Fibroblast of skin of left biceps (primary cell): ENCODE data around the gene CEP128.

Experiments
- DNase-seq, 2 experiments: peaks; one replicate each; pipeline ENCODE4 v3.0.0-alpha.2; 2013; ENCODE audit warnings: low read depth in 2 of 2

CEP128 gene

GRCh38 chr14:80772504-80772903, 169.0 kb downstream of the CEP128 start:
- no peak for DNase-seq

- no peak for DNase-seq
Observed at GRCh38 chr14:80771201-80771600, 170.3 kb downstream of the CEP128 start.

GRCh38 chr14:80770114-80770908, 171.2 kb downstream of the CEP128 start:
- DNase-seq = no peak

- no peak for DNase-seq
Observed at GRCh38 chr14:80768646-80769045, 172.9 kb downstream of the CEP128 start.

- DNase-seq = no peak
Observed at GRCh38 chr14:80764921-80765507, 176.5 kb downstream of the CEP128 start.

GRCh38 chr14:80764496-80764895, 177.0 kb downstream of the CEP128 start:
- DNase-seq = no peak

GRCh38 chr14:80762641-80763228, 178.8 kb downstream of the CEP128 start:
- DNase-seq = peak; percentile 82 to 87

- no peak for DNase-seq
Observed at GRCh38 chr14:80754696-80755095, 186.8 kb downstream of the CEP128 start.

- no peak for DNase-seq
Observed at GRCh38 chr14:80751285-80751684, 190.3 kb downstream of the CEP128 start.

- no peak for DNase-seq
Observed at GRCh38 chr14:80726211-80726610, 215.3 kb downstream of the CEP128 start.

GRCh38 chr14:80718940-80719339, 222.6 kb downstream of the CEP128 start:
- DNase-seq = no peak

GRCh38 chr14:80714474-80714873, 227.1 kb downstream of the CEP128 start:
- DNase-seq = no peak

- no peak for DNase-seq
Observed at GRCh38 chr14:80713076-80713850, 228.3 kb downstream of the CEP128 start.

GRCh38 chr14:80705241-80705980, 236.1 kb downstream of the CEP128 start:
- DNase-seq = no peak

- DNase-seq = no peak
Observed at GRCh38 chr14:80700601-80701000, 240.9 kb downstream of the CEP128 start.

- no peak for DNase-seq
Observed at GRCh38 chr14:80699861-80700260, 241.7 kb downstream of the CEP128 start.

GRCh38 chr14:80698974-80699373, 242.6 kb downstream of the CEP128 start:
- no peak for DNase-seq

GRCh38 chr14:80695869-80696268, 245.7 kb downstream of the CEP128 start:
- no peak for DNase-seq

- DNase-seq = no peak
Observed at GRCh38 chr14:80692903-80693302, 248.6 kb downstream of the CEP128 start.

- no peak for DNase-seq
Observed at GRCh38 chr14:80681651-80682050, 259.9 kb downstream of the CEP128 start.

- DNase-seq = no peak
Observed at GRCh38 chr14:80679273-80679672, 262.3 kb downstream of the CEP128 start.

GRCh38 chr14:80678436-80678835, 263.1 kb downstream of the CEP128 start:
- DNase-seq = no peak
